Left lung (tissue), 10 donors: ENCODE data around the gene SOX18. TPM values are rescaled to one million over a fixed set of nuclear protein-coding genes. Genes with fewer than 3 reads are reported as not detected.

Source experiments
- ATAC-seq: fragments of 200-7000 bp; cut with Tn5 transposase; one replicate; pipeline ENCODE4 v1.9.1; 2020; ENCODE audit warnings: moderate library complexity
- DNase-seq, 4 donors: peaks; one replicate each; pipeline ENCODE4 v3.0.0-alpha.2; 2013 to 2020
- H3K27ac ChIP-seq, 2 donors: fragments of 200-600 bp; sonication (generic) in 1 of 2; one replicate each; pipeline versions ENCODE4 v1.5.0 to v1.8.0; 2020 to 2021
- H3K27me3 ChIP-seq, 2 donors: fragments of 200-600 bp; sonication (generic) in 1 of 2; one replicate each; pipeline versions ENCODE4 v1.5.0 to v1.8.0; 2020 to 2021
- H3K36me3 ChIP-seq, 2 donors: fragments of 200-600 bp; sonication (generic) in 1 of 2; one replicate each; pipeline versions ENCODE4 v1.5.0 to v1.8.0; 2020 to 2021
- H3K4me1 ChIP-seq, 2 donors: fragments of 200-600 bp; one replicate each; pipeline ENCODE4 v1.8.0; 2021
- H3K4me3 ChIP-seq, 2 donors: fragments of 200-600 bp; sonication (generic) in 1 of 2; one replicate each; pipeline versions ENCODE4 v1.5.0 to v1.8.0; 2020 to 2021; ENCODE audit warnings: mild to moderate bottlenecking in 1 of 2
- H3K9me3 ChIP-seq, 2 donors: fragments of 200-600 bp; sonication (generic) in 1 of 2; one replicate each; pipeline versions ENCODE4 v1.5.0 to v1.8.0; 2020 to 2021
- CTCF ChIP-seq, 2 donors: fragments of 200-600 bp; sonication (generic) in 1 of 2; IDR thresholded peaks; one replicate each; pipeline versions ENCODE4 v1.5.0 to v1.8.0; 2021; ENCODE audit warnings: antibody characterized with exemption in 2 of 2
- intact Hi-C, 2 donors: fragments of 100-400 bp; cut with DNase I; formaldehyde crosslinking; loops; one replicate each; pipeline versions ENCODE4 v1.11.2 to v1.14.2; 2022
- polyA plus RNA-seq, 6 donors: library from polyadenylated mRNA; unstranded; fragments of 120-200 nt; gene quantifications; one replicate each; pipeline ENCODE4 v1.2.1, GENCODE V29; 2013; ENCODE audit not compliant: insufficient read length in 6 of 6
- total RNA-seq, 2 donors: library from RNA; stranded (reverse); fragmentation: NEBNext Ultra II Directional; extraction: Animal tissue kit (Norgen Biotek cat#: 25700); gene quantifications; one replicate each; pipeline ENCODE4 v1.2.1, GENCODE V29; 2021
- donor health status: DM: no; HTN: yes; CAD: no.
- donor health status: DM: no; HTN: no; CAD: no.

SOX18 gene
- total and polyA plus RNA-seq, 8 donors = 11.5 to 69.2 (median 18.2) TPM

DNA sequence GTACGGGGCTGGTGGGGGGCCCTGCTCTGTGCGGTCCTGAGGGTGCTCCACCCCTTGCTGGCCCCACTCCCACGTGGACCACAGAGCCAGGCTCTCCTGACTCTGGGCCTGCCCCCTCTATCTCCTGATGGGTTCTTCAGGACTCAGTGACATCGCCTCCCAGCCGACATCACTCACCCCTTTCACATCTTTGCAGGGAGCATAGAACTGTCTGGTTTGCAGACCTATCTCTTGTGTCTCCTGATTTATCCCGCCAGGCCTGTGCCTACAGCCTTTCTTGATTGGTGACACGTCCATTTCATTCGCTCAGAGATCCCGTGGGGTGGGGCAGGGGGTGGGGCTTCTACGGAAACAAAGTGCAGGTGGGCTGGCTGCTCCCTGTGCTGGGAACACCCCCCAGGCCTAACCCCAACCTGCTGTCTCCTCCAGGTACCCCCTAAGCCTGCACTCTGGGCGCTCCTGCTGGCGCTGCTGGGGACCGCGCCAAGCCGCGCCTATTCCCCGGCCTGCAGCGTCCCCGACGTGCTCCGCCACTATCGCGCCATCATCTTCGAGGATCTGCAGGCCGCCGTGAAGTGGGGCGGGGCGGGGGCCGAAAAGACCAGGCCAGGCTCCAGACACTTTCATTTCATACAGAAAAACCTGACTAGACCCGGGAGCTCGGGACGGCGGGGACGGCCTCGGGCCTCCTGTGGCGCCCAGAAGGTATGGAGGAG is 11.8 kb downstream of the SOX18 start:
- TF ChIP-seq CTCF (IDR thresholded peaks at IDR 0.05) = no peak
- Histone ChIP-seq H3K27me3 (peaks cover 32 to 69% of the 10 kb centered on the region in 2 donors), H3K4me3 (peak overlapping the region in 1 of 2 donors; percentile 53), H3K27ac (peak overlapping the region in 1 of 2 donors; percentile 76), H3K36me3 (peaks cover 0 to 29% of the 10 kb centered on the region in 2 donors), H3K9me3 (no peaks in the 10 kb centered on the region), H3K4me1 (peaks cover 21 to 50% of the 10 kb centered on the region in 2 donors)
- no peak for ATAC-seq
- intact Hi-C loops = no loop called here
- no peak for DNase-seq

DNA sequence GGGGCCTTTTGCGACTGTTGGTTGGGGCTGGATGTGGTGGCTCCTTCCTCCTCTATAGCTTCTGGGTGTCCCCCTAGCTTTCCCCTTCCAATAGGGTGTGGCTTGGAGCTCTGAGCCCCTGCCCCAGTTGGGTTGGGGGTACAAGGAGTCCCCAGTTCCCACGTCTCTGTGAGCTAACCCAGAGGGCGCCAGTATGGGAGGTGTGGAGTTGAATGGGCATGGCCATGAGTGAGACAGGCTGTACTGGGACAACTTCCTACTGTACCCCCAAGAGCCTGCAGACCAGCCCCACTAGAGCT is 12.3 kb downstream of the SOX18 start:
- no peak for TF ChIP-seq CTCF (IDR thresholded peaks at IDR 0.05)
- H3K36me3 ChIP-seq = peaks cover 0 to 35% of the 10 kb centered on the region in 2 donors
- H3K27me3 ChIP-seq = peaks cover 28 to 64% of the 10 kb centered on the region in 2 donors
- H3K27ac ChIP-seq = no peak overlapping the region
- no peaks in the 10 kb centered on the region for H3K9me3 ChIP-seq
- peaks cover 18 to 47% of the 10 kb centered on the region in 2 donors for H3K4me1 ChIP-seq
- ATAC-seq (no peak), DNase-seq (no peak)
- intact Hi-C loops = no loop called here
- H3K4me3 ChIP-seq = no peak overlapping the region

DNA sequence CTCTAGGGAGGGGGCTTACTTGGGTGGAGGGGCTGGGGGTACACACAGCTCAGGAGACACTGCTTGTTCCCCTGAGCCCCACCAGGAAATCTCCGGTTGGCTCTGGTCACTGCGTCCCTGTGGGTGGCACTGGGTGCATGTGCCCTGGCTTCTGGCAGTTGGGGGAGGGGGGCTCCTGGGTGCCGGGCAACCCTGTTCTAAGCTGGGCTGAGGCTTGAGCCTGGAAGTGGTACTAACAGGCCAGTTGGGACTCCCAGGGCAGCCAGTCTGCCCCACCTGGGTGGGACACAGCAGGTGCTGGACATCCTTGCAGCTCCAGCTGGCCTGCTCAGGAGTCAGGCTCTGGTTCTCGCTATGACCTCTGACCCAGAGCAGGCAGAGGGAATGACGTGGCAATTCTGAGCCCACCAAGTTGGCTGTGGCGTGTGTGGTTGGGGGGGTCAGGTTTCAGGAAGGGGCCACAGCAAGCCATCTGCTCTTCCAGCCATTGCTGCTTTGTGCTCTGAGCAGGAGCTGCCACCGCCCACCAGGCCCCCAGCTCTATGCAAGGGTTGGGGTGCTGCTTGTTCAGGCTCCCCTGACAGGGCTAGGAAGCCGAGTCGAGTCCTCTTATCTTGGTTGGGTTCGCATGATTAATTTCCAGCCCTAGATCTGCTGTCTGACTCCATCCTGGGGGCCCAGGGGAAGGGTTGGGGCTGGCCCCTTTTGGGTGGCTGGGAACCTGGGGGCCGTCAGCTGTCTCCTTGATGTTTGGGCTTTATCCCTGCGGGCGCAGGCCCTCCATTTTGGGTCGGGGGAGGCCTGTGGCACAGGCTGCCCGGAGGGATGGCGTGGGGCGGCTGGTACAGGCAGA is 12.9 kb downstream of the SOX18 start:
- no peak overlapping the region for H3K4me3 ChIP-seq
- H3K27me3 ChIP-seq = peaks cover 23 to 58% of the 10 kb centered on the region in 2 donors
- H3K36me3 ChIP-seq = peaks cover 0 to 40% of the 10 kb centered on the region in 2 donors
- TF ChIP-seq CTCF (IDR thresholded peaks at IDR 0.05) = no peak
- H3K4me1 ChIP-seq = peaks cover 12 to 41% of the 10 kb centered on the region in 2 donors
- H3K27ac ChIP-seq = no peak overlapping the region
- no peak for DNase-seq
- ATAC-seq = no peak
- H3K9me3 ChIP-seq = no peaks in the 10 kb centered on the region
- intact Hi-C loops = no loop called here

GRCh38 chr20:64035933-64036345 is 13.5 kb downstream of the SOX18 start, which contains the start of gene C20orf204:
Gene C20orf204, plus strand, starts transcription at chr20:64036182. Its CDS starts 142 bp downstream, at chr20:64036324.
- H3K4me1 ChIP-seq = peaks cover 10 to 35% of the 10 kb centered on the region in 2 donors
- ATAC-seq (no peak), DNase-seq (no peak)
- H3K9me3 ChIP-seq = no peaks in the 10 kb centered on the region
- no peak within 1 kb of the TSS for H3K4me3 ChIP-seq
- H3K27ac ChIP-seq = no peak within 1 kb of the TSS
- peaks cover 18 to 52% of the 10 kb centered on the region in 2 donors for H3K27me3 ChIP-seq
- intact Hi-C loops = no loop called here
- no peak for TF ChIP-seq CTCF (IDR thresholded peaks at IDR 0.05)
- H3K36me3 ChIP-seq = peaks cover 0 to 47% of the 10 kb centered on the region in 2 donors
